Mesodermal cell (in vitro differentiated cells): ENCODE results near the gene JUN.

Experiments used
- H3K27ac ChIP-seq: 2 replicates; pipeline ENCODE4 v1.7.0; 2013; ENCODE audit warnings: mild to moderate bottlenecking, low read depth, low read length, moderate library complexity; ENCODE audit not compliant: severe bottlenecking
- H3K36me3 ChIP-seq: 2 replicates; pipeline ENCODE4 v1.7.1; 2013; ENCODE audit warnings: mild to moderate bottlenecking, low read length, moderate library complexity; ENCODE audit not compliant: control insufficient read depth, insufficient read depth
- H3K4me1 ChIP-seq: one replicate; pipeline ENCODE4 v1.7.1; 2013; ENCODE audit warnings: mild to moderate bottlenecking, low read length; ENCODE audit not compliant: insufficient read depth, control insufficient read depth, poor library complexity, severe bottlenecking
- H3K4me3 ChIP-seq: 2 replicates; pipeline ENCODE4 v1.7.0; 2013; ENCODE audit warnings: low read length, control low read depth, mild to moderate bottlenecking; ENCODE audit not compliant: insufficient read depth, poor library complexity, severe bottlenecking; ENCODE audit errors: extremely low read depth
- H3K9me3 ChIP-seq: 2 replicates; pipeline ENCODE4 v1.7.1; 2013; ENCODE audit warnings: mild to moderate bottlenecking, low read length, moderate library complexity; ENCODE audit not compliant: control insufficient read depth
- WGBS, 2 experiments: methylation state at CpG; one replicate each; pipeline ENCODE4 v1.1.5; 2013; ENCODE audit warnings: missing lambda C conversion rate in 2 of 2; ENCODE audit not compliant: insufficient coverage in 2 of 2; 5-methylcytosine and 5-hydroxymethylcytosine counted together

The JUN gene

DNA sequence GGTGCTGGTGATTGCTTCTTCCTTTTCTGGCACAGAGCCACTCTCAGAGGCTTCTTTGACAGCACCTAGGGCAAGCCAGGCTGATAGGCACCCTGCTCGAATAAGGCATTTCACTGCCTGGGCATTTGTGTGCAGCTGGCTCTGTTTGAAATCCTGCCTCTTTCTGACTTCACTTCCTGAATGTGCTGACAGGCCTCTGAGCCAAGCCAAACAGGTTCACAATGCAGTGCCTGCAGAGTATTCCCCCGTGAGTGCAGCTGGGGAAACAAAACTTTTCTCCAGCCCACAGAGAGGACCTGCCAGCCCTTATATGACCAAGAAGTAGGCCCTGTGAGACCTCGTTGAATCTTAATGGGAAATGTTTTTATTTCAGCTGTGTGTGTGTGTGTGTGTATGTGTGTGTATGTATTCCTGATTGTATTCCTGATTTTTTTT is 10.4 kb downstream of the JUN start:
- H3K36me3 ChIP-seq, result no peaks in the 10 kb centered on the region
- H3K4me3 ChIP-seq, result no peak overlapping the region
- 72 to 78% methylated on average over 1 to 2 of the region's 3 CpGs for WGBS, 2 experiments
- no peaks in the 10 kb centered on the region for H3K9me3 ChIP-seq
- peaks cover 11% of the 10 kb centered on the region for H3K4me1 ChIP-seq
- no peak overlapping the region for H3K27ac ChIP-seq

DNA sequence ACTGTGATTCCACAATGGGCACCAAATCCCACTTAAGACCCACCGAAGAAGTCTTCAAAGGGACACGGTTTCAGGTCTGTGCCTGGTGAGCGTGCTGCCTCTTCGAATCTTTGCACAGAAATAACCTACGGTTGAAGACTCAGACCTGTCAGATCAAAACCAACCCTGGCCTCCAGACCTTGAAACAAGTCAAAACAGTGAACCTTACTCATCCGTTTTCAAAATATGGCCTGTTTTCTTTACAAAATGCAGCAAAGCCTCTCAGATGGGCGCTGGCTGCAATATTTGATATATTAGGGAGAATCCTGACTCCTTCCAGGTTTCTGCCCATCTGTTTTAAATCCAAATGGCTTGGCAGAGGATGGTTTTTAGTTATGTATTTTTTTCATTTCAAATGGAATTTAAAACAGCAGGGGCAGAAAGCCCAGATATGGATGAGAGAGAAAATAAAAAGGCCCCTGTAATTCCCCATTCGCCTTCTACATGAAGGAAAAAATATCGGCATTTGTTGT is 14.0 kb downstream of the JUN start:
- peaks cover 11% of the 10 kb centered on the region for H3K4me1 ChIP-seq
- H3K4me3 ChIP-seq, result no peak overlapping the region
- WGBS, 2 experiments, result 95% methylated on average over 7 of the region's 9 CpGs

DNA sequence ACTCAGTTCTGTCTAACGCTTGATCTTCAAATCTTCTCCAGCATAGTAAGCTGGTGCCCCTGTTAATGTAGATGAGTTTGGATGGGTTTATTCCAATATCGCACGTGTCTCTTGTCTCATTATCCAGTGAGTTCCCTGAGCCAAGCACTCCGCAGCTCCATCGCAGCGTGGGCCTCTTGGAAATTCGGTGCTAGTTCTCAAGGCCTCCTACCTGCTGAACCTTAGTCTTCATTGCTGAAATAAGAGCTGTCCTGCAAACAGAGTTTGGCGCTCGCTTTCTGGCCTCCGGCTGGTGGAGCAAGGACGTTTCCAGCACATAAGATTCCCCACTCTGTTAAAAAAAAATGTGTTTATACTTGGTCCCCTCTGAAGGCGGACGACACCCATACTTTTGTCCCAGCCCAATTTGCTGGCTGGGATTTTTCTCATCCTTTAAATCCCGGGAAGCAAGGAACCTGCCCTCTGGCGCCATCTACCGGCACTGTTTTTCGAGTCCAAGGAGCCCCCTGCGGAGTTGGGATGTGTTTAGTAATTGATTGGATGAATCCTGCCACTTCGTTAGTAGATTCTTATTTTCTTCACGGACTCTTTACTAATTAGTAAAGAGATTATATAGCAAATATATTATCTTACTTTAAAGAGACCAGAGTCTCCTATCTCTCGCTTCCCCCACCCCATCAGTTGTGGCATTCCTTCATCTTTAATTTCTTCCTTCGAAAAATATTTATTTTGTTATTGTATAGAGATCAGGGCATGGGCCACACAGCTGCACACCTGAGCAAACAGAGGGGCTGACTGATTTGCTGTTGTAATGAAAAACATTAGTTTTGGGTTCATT is 14.7 kb downstream of the JUN start:
- Histone ChIP-seq H3K27ac (no peak overlapping the region), H3K36me3 (no peaks in the 10 kb centered on the region), H3K9me3 (no peaks in the 10 kb centered on the region), H3K4me3 (no peak overlapping the region), H3K4me1 (peaks cover 17% of the 10 kb centered on the region)
- 64 to 88% methylated on average over 6 to 8 of the region's 22 CpGs for WGBS, 2 experiments

More for the DNA sequence above, 14.0 kb downstream of the JUN start:
- Histone ChIP-seq H3K27ac (no peak overlapping the region), H3K36me3 (no peaks in the 10 kb centered on the region), H3K9me3 (no peaks in the 10 kb centered on the region)

GRCh38 chr1:58768191-58768731 is 15.6 kb downstream of the JUN start:
- Histone ChIP-seq H3K4me3 (no peak overlapping the region), H3K4me1 (peaks cover 18% of the 10 kb centered on the region), H3K36me3 (no peaks in the 10 kb centered on the region), H3K27ac (no peak overlapping the region), H3K9me3 (no peaks in the 10 kb centered on the region)
- 91 to 100% methylated on average over 2 to 5 of the region's 5 CpGs for WGBS, 2 experiments

GRCh38 chr1:58767143-58767542 is 16.7 kb downstream of the JUN start:
- WGBS, 2 experiments, result 86 to 100% methylated on average over 1 of the region's 1 CpG
- H3K4me3 ChIP-seq, result no peak overlapping the region
- H3K4me1 ChIP-seq, result peaks cover 25% of the 10 kb centered on the region
- H3K36me3 ChIP-seq, result no peaks in the 10 kb centered on the region
- no peaks in the 10 kb centered on the region for H3K9me3 ChIP-seq
- H3K27ac ChIP-seq, result no peak overlapping the region

- H3K4me1 ChIP-seq, result peaks cover 25% of the 10 kb centered on the region
- no peaks in the 10 kb centered on the region for H3K36me3 ChIP-seq
- no peak overlapping the region for H3K4me3 ChIP-seq
- H3K27ac ChIP-seq, result no peak overlapping the region
- H3K9me3 ChIP-seq, result no peaks in the 10 kb centered on the region
- 100% methylated on average over 1 of the region's 2 CpGs; no CpG with 5 or more reads in 1 of the 2 experiments for WGBS, 2 experiments
Observed at GRCh38 chr1:58765441-58765840, 18.4 kb downstream of the JUN start.

DNA sequence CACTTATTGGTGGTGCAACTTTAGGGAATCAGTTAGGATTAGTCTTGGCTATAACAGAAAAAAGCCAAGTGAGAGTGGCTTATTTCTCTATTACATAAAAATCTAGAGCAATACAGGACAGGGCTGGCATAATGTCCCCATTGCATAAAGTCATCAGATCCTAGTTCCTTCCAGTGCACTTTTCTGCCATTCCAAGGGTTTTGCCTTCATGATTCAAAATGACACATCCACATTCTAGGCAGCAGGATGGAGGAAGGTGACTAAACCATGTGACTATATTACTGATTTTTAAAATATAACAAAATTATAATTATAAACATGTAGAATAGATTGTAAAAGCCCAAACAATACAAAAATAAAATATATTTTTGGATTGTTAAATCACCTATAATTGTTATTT is 18.8 kb downstream of the JUN start:
- no peaks in the 10 kb centered on the region for H3K36me3 ChIP-seq
- no peak overlapping the region for H3K27ac ChIP-seq

GRCh38 chr1:58764294-58764978 is 19.4 kb downstream of the JUN start:
- Histone ChIP-seq H3K9me3 (no peaks in the 10 kb centered on the region), H3K4me3 (no peak overlapping the region), H3K4me1 (peaks cover 25% of the 10 kb centered on the region), H3K36me3 (no peaks in the 10 kb centered on the region), H3K27ac (no peak overlapping the region)
- 50 to 67% methylated on average over 1 of the region's 3 CpGs for WGBS, 2 experiments

More for the DNA sequence above, 18.8 kb downstream of the JUN start:
- peaks cover 25% of the 10 kb centered on the region for H3K4me1 ChIP-seq
- H3K9me3 ChIP-seq, result no peaks in the 10 kb centered on the region
- no peak overlapping the region for H3K4me3 ChIP-seq

DNA sequence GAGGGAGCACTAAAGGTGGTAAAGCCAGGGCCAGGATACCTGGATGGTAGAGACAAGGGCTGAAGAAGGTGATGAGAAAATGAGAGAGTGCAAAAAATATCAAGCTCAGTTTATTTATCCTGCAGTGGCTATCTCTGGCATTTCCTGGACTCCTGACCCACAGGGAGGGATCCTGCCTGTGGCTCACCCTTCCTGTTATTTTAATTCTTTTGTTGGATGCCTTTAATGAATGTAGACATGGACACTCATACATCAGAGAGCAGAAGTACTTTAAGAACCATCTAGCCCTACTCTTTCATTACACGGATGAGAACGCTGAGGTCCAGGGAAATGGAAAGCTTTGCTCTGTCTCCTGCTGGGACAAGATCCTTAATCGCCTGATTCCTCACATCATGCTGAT is 20.6 kb downstream of the JUN start:
- H3K36me3 ChIP-seq, result no peaks in the 10 kb centered on the region
- H3K9me3 ChIP-seq, result no peaks in the 10 kb centered on the region
- H3K27ac ChIP-seq, result peak overlapping the region; percentile 26
- no peak overlapping the region for H3K4me3 ChIP-seq
- 79 to 80% methylated on average over 2 to 3 of the region's 3 CpGs for WGBS, 2 experiments
- peaks cover 25% of the 10 kb centered on the region for H3K4me1 ChIP-seq

DNA sequence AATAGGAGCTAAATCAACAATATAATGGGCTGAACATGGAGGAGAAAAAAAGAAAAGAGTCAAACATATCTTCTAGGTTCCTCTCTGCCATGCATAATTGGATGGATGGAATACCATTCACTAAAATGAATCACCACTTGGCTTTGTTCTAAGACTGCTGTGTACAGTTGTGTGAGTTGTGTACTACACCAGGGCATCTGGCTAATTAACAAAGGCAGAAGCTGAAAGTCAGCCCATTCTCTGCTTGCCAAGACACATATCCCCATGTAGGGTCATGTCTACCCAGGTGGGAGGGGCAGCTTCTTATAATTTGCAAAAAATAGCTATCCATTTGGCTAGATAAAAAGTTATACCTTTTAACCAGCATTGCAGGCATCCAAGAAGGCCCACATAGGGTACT is 21.0 kb downstream of the JUN start:
- H3K4me1 ChIP-seq, result peaks cover 25% of the 10 kb centered on the region
- H3K36me3 ChIP-seq, result no peaks in the 10 kb centered on the region
- peak overlapping the region; percentile 26 for H3K27ac ChIP-seq

More for the DNA sequence above, 21.0 kb downstream of the JUN start:
- Histone ChIP-seq H3K9me3 (no peaks in the 10 kb centered on the region), H3K4me3 (no peak overlapping the region)
